ENCODE data around the gene PRPF6. TPM values are rescaled to one million over a fixed set of nuclear protein-coding genes. Genes with fewer than 3 reads are reported as not detected.
A peak's percentile ranks its signal among the peaks of the same experiment; 100 is the strongest.

The PRPF6 gene
- total and polyA plus RNA-seq, 2 donors from 2014 or later: 51.3 to 73.3 TPM

- FAIRE-seq: no peak
These were observed 69.5 kb downstream of the PRPF6 start for GRCh38 chr20:64050261-64051032.

GRCh38 chr20:64051033-64051452 is 70.1 kb downstream of the PRPF6 start:
- H3K9me3 ChIP-seq (ENCODE audit: control insufficient read depth in 2 of 3, insufficient read depth in 1 of 3, low read length in 3 of 3): no peaks in the 10 kb centered on the region
- H3K4me1 ChIP-seq (ENCODE audit: control insufficient read depth in 2 of 3, insufficient read depth in 2 of 3, low read depth in 1 of 3, low read length in 3 of 3): peaks cover 0 to 17% (median 0%) of the 10 kb centered on the region in 3 donors
- H3K27me3 ChIP-seq (ENCODE audit: control insufficient read depth, insufficient read depth, low read length): peaks cover 6% of the 10 kb centered on the region
- no peak overlapping the region for H3K9ac ChIP-seq (ENCODE audit: low read length in 3 of 3)
- intact Hi-C loops (cut with DNase I): no loop called here
- no peak for TF ChIP-seq CTCF (IDR thresholded peaks at IDR 0.05; ENCODE audit: borderline replicate concordance, extremely low read depth, insufficient read depth)
- DNase-seq (no peak), FAIRE-seq (no peak)
- H3K4me3 ChIP-seq (ENCODE audit: low read length in 3 of 3): no peak overlapping the region
- peak overlapping the region; percentile 54 to 68 for H3K27ac ChIP-seq (ENCODE audit: low read depth in 2 of 2, low read length in 2 of 2)
- no peaks in the 10 kb centered on the region for H3K36me3 ChIP-seq (ENCODE audit: control insufficient read depth in 2 of 3, insufficient read depth in 3 of 3, low read length in 3 of 3)

More at GRCh38 chr20:64050261-64051032, 69.5 kb downstream of the PRPF6 start:
- Histone ChIP-seq H3K27ac (ENCODE audit: low read depth in 2 of 2, low read length in 2 of 2) (peak overlapping the region; percentile 54 to 68), H3K27me3 (ENCODE audit: control insufficient read depth, insufficient read depth, low read length) (peaks cover 7% of the 10 kb centered on the region), H3K4me3 (ENCODE audit: low read length in 3 of 3) (peak overlapping the region in 1 of 3 donors; percentile 46), H3K9ac (ENCODE audit: low read length in 3 of 3) (no peak overlapping the region), H3K9me3 (ENCODE audit: control insufficient read depth in 2 of 3, insufficient read depth in 1 of 3, low read length in 3 of 3) (no peaks in the 10 kb centered on the region), H3K4me1 (ENCODE audit: control insufficient read depth in 2 of 3, insufficient read depth in 2 of 3, low read depth in 1 of 3, low read length in 3 of 3) (peaks cover 0 to 16% (median 0%) of the 10 kb centered on the region in 3 donors), H3K36me3 (ENCODE audit: control insufficient read depth in 2 of 3, insufficient read depth in 3 of 3, low read length in 3 of 3) (no peaks in the 10 kb centered on the region)
- intact Hi-C loops (cut with DNase I): no loop called here
- DNase-seq: peak in 1 of 5 donors; percentile 77
- TF ChIP-seq CTCF (IDR thresholded peaks at IDR 0.05; ENCODE audit: borderline replicate concordance, extremely low read depth, insufficient read depth): no peak

- DNase-seq (peak in 1 of 5 donors; percentile 92), FAIRE-seq (no peak)
- no peaks in the 10 kb centered on the region for H3K9me3 ChIP-seq (ENCODE audit: control insufficient read depth in 2 of 3, insufficient read depth in 1 of 3, low read length in 3 of 3)
- no peaks in the 10 kb centered on the region for H3K36me3 ChIP-seq (ENCODE audit: control insufficient read depth in 2 of 3, insufficient read depth in 3 of 3, low read length in 3 of 3)
- H3K4me3 ChIP-seq (ENCODE audit: low read length in 3 of 3): no peak overlapping the region
- no peak overlapping the region for H3K9ac ChIP-seq (ENCODE audit: low read length in 3 of 3)
- no peak for TF ChIP-seq CTCF (IDR thresholded peaks at IDR 0.05; ENCODE audit: borderline replicate concordance, extremely low read depth, insufficient read depth)
- intact Hi-C loops (cut with DNase I): no loop called here
- H3K4me1 ChIP-seq (ENCODE audit: control insufficient read depth in 2 of 3, insufficient read depth in 2 of 3, low read depth in 1 of 3, low read length in 3 of 3): peaks cover 0 to 19% (median 0%) of the 10 kb centered on the region in 3 donors
- H3K27ac ChIP-seq (ENCODE audit: low read depth in 2 of 2, low read length in 2 of 2): peak overlapping the region; percentile 78 to 86
- peaks cover 4% of the 10 kb centered on the region for H3K27me3 ChIP-seq (ENCODE audit: control insufficient read depth, insufficient read depth, low read length)
These were observed 70.8 kb downstream of the PRPF6 start for GRCh38 chr20:64051561-64052325.
